PC-9 (cell line): ENCODE data around the gene EEF2K.

Source experiments
- EZH2 ChIP-seq: fragments of 200-600 bp; sonication (generic); IDR thresholded peaks from 2 replicates; pipeline ENCODE4 v1.8.0; 2017; ENCODE audit warnings: antibody characterized with exemption, low read depth
- TF ChIP-seq, protein P1 (sequence below): fragments of 200-600 bp; sonication (generic); conservative IDR thresholded peaks from 2 replicates; pipeline ENCODE4 v1.6.1; 2017; ENCODE audit warnings: mixed run types, antibody characterized with exemption, mild to moderate bottlenecking, moderate library complexity

- TF ChIP-seq, protein P1, sequence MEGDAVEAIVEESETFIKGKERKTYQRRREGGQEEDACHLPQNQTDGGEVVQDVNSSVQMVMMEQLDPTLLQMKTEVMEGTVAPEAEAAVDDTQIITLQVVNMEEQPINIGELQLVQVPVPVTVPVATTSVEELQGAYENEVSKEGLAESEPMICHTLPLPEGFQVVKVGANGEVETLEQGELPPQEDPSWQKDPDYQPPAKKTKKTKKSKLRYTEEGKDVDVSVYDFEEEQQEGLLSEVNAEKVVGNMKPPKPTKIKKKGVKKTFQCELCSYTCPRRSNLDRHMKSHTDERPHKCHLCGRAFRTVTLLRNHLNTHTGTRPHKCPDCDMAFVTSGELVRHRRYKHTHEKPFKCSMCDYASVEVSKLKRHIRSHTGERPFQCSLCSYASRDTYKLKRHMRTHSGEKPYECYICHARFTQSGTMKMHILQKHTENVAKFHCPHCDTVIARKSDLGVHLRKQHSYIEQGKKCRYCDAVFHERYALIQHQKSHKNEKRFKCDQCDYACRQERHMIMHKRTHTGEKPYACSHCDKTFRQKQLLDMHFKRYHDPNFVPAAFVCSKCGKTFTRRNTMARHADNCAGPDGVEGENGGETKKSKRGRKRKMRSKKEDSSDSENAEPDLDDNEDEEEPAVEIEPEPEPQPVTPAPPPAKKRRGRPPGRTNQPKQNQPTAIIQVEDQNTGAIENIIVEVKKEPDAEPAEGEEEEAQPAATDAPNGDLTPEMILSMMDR: no peak
- TF ChIP-seq EZH2: no peak
Observed at GRCh38 chr16:22181426-22181825, 24.7 kb upstream of the EEF2K start.
